ENCODE data around the gene UBAC1. TPM values are rescaled to one million over a fixed set of nuclear protein-coding genes. Genes with fewer than 3 reads are reported as not detected.
"Not testable (repeated sequence)": the region's sequence is repeated elsewhere in the genome, so short reads cannot be mapped to it uniquely, and the experiment has no call there.

Gene UBAC1
- total RNA-seq, 6 experiments from 2014 or later: 15.2 to 27.0 (median 16.5) TPM

- Histone ChIP-seq H3K9me3 (no peaks in the 10 kb centered on the region), H3K36me3 (no peaks in the 10 kb centered on the region), H3K4me3 (no peak overlapping the region), H3K4me1 (no peaks in the 10 kb centered on the region), H3K27ac (no peak overlapping the region), H3K27me3 (no peaks in the 10 kb centered on the region)
- no peak for ATAC-seq
- WGBS (ENCODE audit: insufficient coverage, low coverage, low lambda C conversion rate, missing lambda C conversion rate): 60% methylated on average over 3 of the region's 3 CpGs
- intact Hi-C loops (cut with DNase I): no loop called here
- no peak for TF ChIP-seq CTCF (IDR thresholded peaks at IDR 0.05)
- TF ChIP-seq POLR2A (IDR thresholded peaks at IDR 0.05): no peak
- no peak for DNase-seq
These were observed 65.0 kb downstream of the UBAC1 start for GRCh38 chr9:135896205-135896604.

GRCh38 chr9:135895202-135895848 is 65.8 kb downstream of the UBAC1 start:
- Histone ChIP-seq H3K9me3 (no peaks in the 10 kb centered on the region), H3K4me3 (no peak overlapping the region), H3K4me1 (no peaks in the 10 kb centered on the region), H3K36me3 (no peaks in the 10 kb centered on the region), H3K27ac (no peak overlapping the region), H3K27me3 (no peaks in the 10 kb centered on the region)
- no peak for ATAC-seq
- intact Hi-C loops (cut with DNase I): no loop called here
- DNase-seq: no peak
- WGBS (ENCODE audit: insufficient coverage, low coverage, low lambda C conversion rate, missing lambda C conversion rate): 79% methylated on average over 4 of the region's 4 CpGs
- TF ChIP-seq POLR2A (IDR thresholded peaks at IDR 0.05): no peak
- TF ChIP-seq CTCF (IDR thresholded peaks at IDR 0.05): no peak

GRCh38 chr9:135893104-135893503 is 68.1 kb downstream of the UBAC1 start:
- no peak overlapping the region for H3K27ac ChIP-seq
- H3K4me1 ChIP-seq: no peaks in the 10 kb centered on the region
- H3K36me3 ChIP-seq: no peaks in the 10 kb centered on the region
- H3K27me3 ChIP-seq: no peaks in the 10 kb centered on the region
- 71% methylated on average over 1 of the region's 1 CpG for WGBS (ENCODE audit: insufficient coverage, low coverage, low lambda C conversion rate, missing lambda C conversion rate)
- ATAC-seq (no peak), DNase-seq (no peak)
- H3K9me3 ChIP-seq: no peaks in the 10 kb centered on the region
- no peak overlapping the region for H3K4me3 ChIP-seq
- TF ChIP-seq POLR2A (IDR thresholded peaks at IDR 0.05) (no peak), CTCF (IDR thresholded peaks at IDR 0.05) (no peak)
- intact Hi-C loops (cut with DNase I): no loop called here

GRCh38 chr9:135892327-135892726 is 68.8 kb downstream of the UBAC1 start:
- not testable (repeated sequence) for H3K9me3 ChIP-seq

GRCh38 chr9:135891027-135891631 is 70.0 kb downstream of the UBAC1 start:
- no peaks in the 10 kb centered on the region for H3K36me3 ChIP-seq
- DNase-seq: no peak
- intact Hi-C loops (cut with DNase I): no loop called here
- peaks cover 0 to 3% (median 0%) of the 10 kb centered on the region in 4 donors for H3K4me1 ChIP-seq
- no peaks in the 10 kb centered on the region for H3K9me3 ChIP-seq
- 89% methylated on average over 4 of the region's 8 CpGs for WGBS (ENCODE audit: insufficient coverage, low coverage, low lambda C conversion rate, missing lambda C conversion rate)
- H3K4me3 ChIP-seq: no peak overlapping the region
- H3K27ac ChIP-seq: no peak overlapping the region
- H3K27me3 ChIP-seq: no peaks in the 10 kb centered on the region
- ATAC-seq: no peak
- TF ChIP-seq POLR2A (IDR thresholded peaks at IDR 0.05) (no peak), CTCF (IDR thresholded peaks at IDR 0.05) (no peak)

More at GRCh38 chr9:135892327-135892726, 68.8 kb downstream of the UBAC1 start:
- H3K27me3 ChIP-seq; H3K27ac ChIP-seq; H3K4me3 ChIP-seq; H3K36me3 ChIP-seq; intact Hi-C loops (cut with DNase I); ATAC-seq; H3K4me1 ChIP-seq; DNase-seq: not testable (repeated sequence)
- 93% methylated on average over 6 of the region's 6 CpGs for WGBS (ENCODE audit: insufficient coverage, low coverage, low lambda C conversion rate, missing lambda C conversion rate)
